ENCODE measurements around the gene LPP. TPM values are rescaled to one million over a fixed set of nuclear protein-coding genes. Genes with fewer than 3 reads are reported as not detected.

LPP gene
- polyA plus RNA-seq, 1 donor (not counting 4 experiments of a cell fraction or from before 2014, with no cell fraction given): 16.0 TPM

DNA sequence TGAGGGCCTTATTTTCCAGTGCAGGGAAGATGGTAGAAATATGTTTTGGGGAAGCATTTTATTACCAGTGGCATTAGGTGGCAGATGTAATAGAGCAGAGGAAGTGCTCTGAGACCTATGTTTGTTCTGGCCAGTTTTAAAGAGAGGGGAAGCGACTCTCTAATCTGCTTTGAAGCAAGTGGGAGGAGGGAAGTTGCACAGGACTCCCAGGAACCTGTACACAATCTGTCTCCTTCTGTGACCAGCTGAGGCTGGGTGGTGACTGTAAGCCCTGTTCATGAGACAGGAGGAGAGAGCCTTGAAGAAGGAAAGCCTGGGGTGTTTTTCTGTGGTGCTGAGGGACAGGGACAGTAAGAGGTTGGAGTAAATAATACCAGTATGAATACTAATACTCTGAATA is 60.5 kb downstream of the LPP start:
- peaks cover 2% of the 10 kb centered on the region for H4K20me1 ChIP-seq (ENCODE audit: control insufficient read depth, extremely low read depth, insufficient read depth, low read length)
- no peaks in the 10 kb centered on the region for H3K9me1 ChIP-seq (ENCODE audit: control insufficient read depth, extremely low read depth, insufficient read depth, low read length)
- no peaks in the 10 kb centered on the region for H3K9me3 ChIP-seq (ENCODE audit: control insufficient read depth, low read depth, low read length)
- H3K36me3 ChIP-seq (ENCODE audit: control insufficient read depth in 2 of 2, extremely low read depth in 1 of 2, insufficient read depth in 2 of 2, low read length in 2 of 2): peaks cover 0 to 9% of the 10 kb centered on the region in 2 experiments
- peaks cover 27% of the 10 kb centered on the region for H3K79me2 ChIP-seq (ENCODE audit: control insufficient read depth, insufficient read depth, low read length)
- no peak for DNase-seq (ENCODE audit: low read depth, low spot score)
- H3K27ac ChIP-seq (ENCODE audit: control insufficient read depth, insufficient read depth, low read length): no peak overlapping the region
- dilution Hi-C loops (cut with MboI; ENCODE audit: extremely low pct_ligation_motif_present, low sequenced_read_pairs): no loop called here
- H3K4me3 ChIP-seq (ENCODE audit: control insufficient read depth in 2 of 3, extremely low read depth in 1 of 3, insufficient read depth in 2 of 3, low read depth in 1 of 3, low read length in 3 of 3): no peak overlapping the region
- H3K9ac ChIP-seq (ENCODE audit: control insufficient read depth, extremely low read depth, insufficient read depth, low read length): no peak overlapping the region
- H3K4me2 ChIP-seq (ENCODE audit: control insufficient read depth, extremely low read depth, insufficient read depth, low read depth, low read length): no peak overlapping the region
- TF ChIP-seq CTCF (optimal IDR thresholded peaks at IDR 0.05 in 1 of 3, IDR thresholded peaks at IDR 0.05 in 1 of 3, conservative IDR thresholded peaks at IDR 0.05 in 1 of 3; ENCODE audit: extremely low read depth in 1 of 3, insufficient read depth in 2 of 3, low read length in 3 of 3) (no peak), EZH2 (IDR thresholded peaks at IDR 0.05; ENCODE audit: low read length) (no peak)
- no peak for FAIRE-seq
- H3K27me3 ChIP-seq (ENCODE audit: control insufficient read depth, extremely low read depth, insufficient read depth, low read length): no peaks in the 10 kb centered on the region
- no peak overlapping the region for H2AFZ ChIP-seq (ENCODE audit: control insufficient read depth, low read length)
- no peaks in the 10 kb centered on the region for H3K4me1 ChIP-seq (ENCODE audit: control insufficient read depth, extremely low read depth, insufficient read depth, low read length)

GRCh38 chr3:188215129-188215528 is 61.2 kb downstream of the LPP start:
- H3K4me3 ChIP-seq (ENCODE audit: control insufficient read depth in 2 of 3, extremely low read depth in 1 of 3, insufficient read depth in 2 of 3, low read depth in 1 of 3, low read length in 3 of 3): no peak overlapping the region
- peaks cover 2% of the 10 kb centered on the region for H4K20me1 ChIP-seq (ENCODE audit: control insufficient read depth, extremely low read depth, insufficient read depth, low read length)
- no peak overlapping the region for H3K4me2 ChIP-seq (ENCODE audit: control insufficient read depth, extremely low read depth, insufficient read depth, low read depth, low read length)
- TF ChIP-seq EZH2 (IDR thresholded peaks at IDR 0.05; ENCODE audit: low read length): no peak
- no peaks in the 10 kb centered on the region for H3K27me3 ChIP-seq (ENCODE audit: control insufficient read depth, extremely low read depth, insufficient read depth, low read length)
- no peaks in the 10 kb centered on the region for H3K4me1 ChIP-seq (ENCODE audit: control insufficient read depth, extremely low read depth, insufficient read depth, low read length)
- no peak overlapping the region for H2AFZ ChIP-seq (ENCODE audit: control insufficient read depth, low read length)
- H3K79me2 ChIP-seq (ENCODE audit: control insufficient read depth, insufficient read depth, low read length): peaks cover 27% of the 10 kb centered on the region
- no peaks in the 10 kb centered on the region for H3K9me1 ChIP-seq (ENCODE audit: control insufficient read depth, extremely low read depth, insufficient read depth, low read length)
- dilution Hi-C loops (cut with MboI; ENCODE audit: extremely low pct_ligation_motif_present, low sequenced_read_pairs): no loop called here
- no peak overlapping the region for H3K9ac ChIP-seq (ENCODE audit: control insufficient read depth, extremely low read depth, insufficient read depth, low read length)
- no peak overlapping the region for H3K27ac ChIP-seq (ENCODE audit: control insufficient read depth, insufficient read depth, low read length)
- H3K9me3 ChIP-seq (ENCODE audit: control insufficient read depth, low read depth, low read length): no peaks in the 10 kb centered on the region
- DNase-seq (ENCODE audit: low read depth, low spot score): no peak
- H3K36me3 ChIP-seq (ENCODE audit: control insufficient read depth in 2 of 2, extremely low read depth in 1 of 2, insufficient read depth in 2 of 2, low read length in 2 of 2): peaks cover 0 to 5% of the 10 kb centered on the region in 2 experiments
- FAIRE-seq: no peak

DNA sequence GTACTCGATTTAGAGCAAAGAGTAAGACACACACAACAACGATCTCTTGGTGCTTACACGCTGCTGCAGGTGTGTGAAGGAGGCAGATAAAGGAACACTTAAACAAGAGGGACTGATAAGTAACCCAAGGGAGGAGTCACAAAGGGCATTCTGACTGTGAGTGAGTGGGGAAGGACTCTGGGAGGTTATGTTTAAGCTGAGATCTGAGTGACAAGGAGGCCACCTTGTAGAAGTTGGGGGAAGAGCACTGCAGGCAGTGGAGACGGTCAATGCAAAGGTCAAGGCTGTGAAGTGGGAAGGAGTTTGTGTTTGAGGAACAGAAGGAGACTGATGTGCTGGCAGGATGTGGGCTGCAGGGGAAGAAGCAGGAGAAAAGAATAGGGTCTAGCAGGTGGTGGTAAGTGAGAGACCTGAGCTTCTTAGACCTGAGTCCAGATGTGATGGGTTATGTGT is 63.1 kb downstream of the LPP start:
- Histone ChIP-seq H3K9me3 (ENCODE audit: control insufficient read depth, low read depth, low read length) (no peaks in the 10 kb centered on the region), H2AFZ (ENCODE audit: control insufficient read depth, low read length) (no peak overlapping the region), H3K36me3 (ENCODE audit: control insufficient read depth in 2 of 2, extremely low read depth in 1 of 2, insufficient read depth in 2 of 2, low read length in 2 of 2) (peaks cover 1 to 5% of the 10 kb centered on the region in 2 experiments), H3K79me2 (ENCODE audit: control insufficient read depth, insufficient read depth, low read length) (peaks cover 33% of the 10 kb centered on the region), H3K27ac (ENCODE audit: control insufficient read depth, insufficient read depth, low read length) (no peak overlapping the region), H3K4me3 (ENCODE audit: control insufficient read depth in 2 of 3, extremely low read depth in 1 of 3, insufficient read depth in 2 of 3, low read depth in 1 of 3, low read length in 3 of 3) (no peak overlapping the region), H3K27me3 (ENCODE audit: control insufficient read depth, extremely low read depth, insufficient read depth, low read length) (no peaks in the 10 kb centered on the region), H3K9ac (ENCODE audit: control insufficient read depth, extremely low read depth, insufficient read depth, low read length) (no peak overlapping the region), H3K9me1 (ENCODE audit: control insufficient read depth, extremely low read depth, insufficient read depth, low read length) (no peaks in the 10 kb centered on the region), H4K20me1 (ENCODE audit: control insufficient read depth, extremely low read depth, insufficient read depth, low read length) (peaks cover 7% of the 10 kb centered on the region), H3K4me2 (ENCODE audit: control insufficient read depth, extremely low read depth, insufficient read depth, low read depth, low read length) (no peak overlapping the region), H3K4me1 (ENCODE audit: control insufficient read depth, extremely low read depth, insufficient read depth, low read length) (peaks cover 8% of the 10 kb centered on the region)
- DNase-seq (ENCODE audit: low read depth, low spot score): no peak
- dilution Hi-C loops (cut with MboI; ENCODE audit: extremely low pct_ligation_motif_present, low sequenced_read_pairs): no loop called here
- no peak for FAIRE-seq
- TF ChIP-seq EZH2 (IDR thresholded peaks at IDR 0.05; ENCODE audit: low read length): no peak
- no peak for TF ChIP-seq CTCF (optimal IDR thresholded peaks at IDR 0.05 in 1 of 3, IDR thresholded peaks at IDR 0.05 in 1 of 3, conservative IDR thresholded peaks at IDR 0.05 in 1 of 3; ENCODE audit: extremely low read depth in 1 of 3, insufficient read depth in 2 of 3, low read length in 3 of 3)

All from keratinocyte (primary cell).